ENCODE measurements around the gene MMUT. TPM values are rescaled to one million over a fixed set of nuclear protein-coding genes. Genes with fewer than 3 reads are reported as not detected.
"Not testable (repeated sequence)": the region's sequence is repeated elsewhere in the genome, so short reads cannot be mapped to it uniquely, and the experiment has no call there.

Gene MMUT
- total RNA-seq, 1 experiment from 2014 or later, result 13.6 TPM

- peak; percentile 9 for DNase-seq (ENCODE audit: low read depth)
Measured at GRCh38 chr6:49423817-49424216, 39.2 kb downstream of the MMUT start.

GRCh38 chr6:49416195-49416594, 46.9 kb downstream of the MMUT start:
- DNase-seq (ENCODE audit: low read depth), result no peak

GRCh38 chr6:49415358-49415757, 47.7 kb downstream of the MMUT start:
- no peak for DNase-seq (ENCODE audit: low read depth)

- DNase-seq (ENCODE audit: low read depth), result peak; percentile 19
Measured at GRCh38 chr6:49410564-49410963, 52.5 kb downstream of the MMUT start.

GRCh38 chr6:49409951-49410542, 53.0 kb downstream of the MMUT start:
- peak; percentile 67 for DNase-seq (ENCODE audit: low read depth)

GRCh38 chr6:49406250-49406970, 56.6 kb downstream of the MMUT start:
- no peak for DNase-seq (ENCODE audit: low read depth)

- DNase-seq (ENCODE audit: low read depth), result no peak
Measured at GRCh38 chr6:49401063-49401462, 62.0 kb downstream of the MMUT start.

GRCh38 chr6:49386667-49387508, 76.2 kb downstream of the MMUT start:
- not testable (repeated sequence) for DNase-seq (ENCODE audit: low read depth)

- no peak for DNase-seq (ENCODE audit: low read depth)
Measured at GRCh38 chr6:49384904-49385303, 78.1 kb downstream of the MMUT start.

Other genes starting within 250 kb of the MMUT start
- gene CENPQ, start 117 bp upstream of the MMUT start, total RNA-seq (2014; rRNA removed; shearing (Covaris generic)), result 45.4 and 56.4 TPM in 2 replicates
- not detected in 2 replicates for gene GLYATL3, start 36.7 kb upstream of the MMUT start, total RNA-seq (2014; rRNA removed; shearing (Covaris generic))
- gene C6orf141, start 87.4 kb upstream of the MMUT start, total RNA-seq (2014; rRNA removed; shearing (Covaris generic)), result 0.20 and 0.60 TPM in 2 replicates
- gene RHAG, start 173.6 kb upstream of the MMUT start, total RNA-seq (2014; rRNA removed; shearing (Covaris generic)), result not detected in 2 replicates

All from RPMI7951 (cell line).